Measurements from ENCODE around the gene VSIG8.
A peak's percentile ranks its signal among the peaks of the same experiment; 100 is the strongest.

VSIG8 gene

DNA sequence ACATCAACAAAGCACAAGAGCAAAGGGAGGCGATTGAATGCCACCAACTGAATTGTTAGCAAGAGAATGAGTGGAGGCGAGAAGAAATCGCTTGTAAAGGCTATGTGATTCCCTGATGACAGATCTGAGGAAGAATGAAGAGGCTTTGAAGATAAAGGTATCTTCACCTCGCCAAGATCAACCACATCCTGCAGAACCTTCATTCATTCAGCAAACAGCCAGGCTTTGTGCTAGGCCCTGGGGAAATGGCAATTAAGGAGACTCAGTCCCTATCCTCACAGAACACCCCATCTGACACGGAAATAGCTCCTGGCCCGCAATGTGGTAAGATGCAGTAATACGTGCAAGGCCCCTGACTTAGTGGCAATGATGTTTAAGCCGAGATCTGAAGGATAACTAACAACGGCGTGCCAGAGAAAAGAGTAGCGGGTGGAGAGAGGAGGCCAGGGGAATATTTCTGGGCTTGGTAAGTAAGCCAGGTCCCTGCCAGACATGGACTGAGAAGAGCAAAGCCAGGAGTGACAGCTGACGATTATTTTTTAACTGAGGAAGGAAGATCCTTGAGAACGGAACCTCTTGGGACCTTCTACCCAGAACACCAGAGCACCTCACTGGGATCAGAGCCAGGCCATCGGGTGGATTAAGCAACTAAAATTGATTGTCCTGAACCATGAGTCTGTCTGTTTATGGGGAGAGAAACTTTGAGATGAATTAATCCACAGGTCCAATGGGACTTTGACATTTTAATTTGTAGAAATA lies 4.6 kb upstream of the VSIG8 start:
- Histone ChIP-seq H3K36me3 (ENCODE audit: control insufficient read depth, insufficient read depth, low read length) (no peaks in the 10 kb centered on the region), H3K4me3 (ENCODE audit: low read depth, low read length) (no peak overlapping the region), H3K4me1 (ENCODE audit: control insufficient read depth, insufficient read depth, low read length) (peaks cover 2% of the 10 kb centered on the region), H3K9me3 (ENCODE audit: control insufficient read depth, insufficient read depth, low read length) (no peaks in the 10 kb centered on the region), H3K27me3 (ENCODE audit: control insufficient read depth, insufficient read depth, low read length) (peaks cover 3% of the 10 kb centered on the region), H3K9ac (ENCODE audit: low read depth, low read length) (no peak overlapping the region)

DNA sequence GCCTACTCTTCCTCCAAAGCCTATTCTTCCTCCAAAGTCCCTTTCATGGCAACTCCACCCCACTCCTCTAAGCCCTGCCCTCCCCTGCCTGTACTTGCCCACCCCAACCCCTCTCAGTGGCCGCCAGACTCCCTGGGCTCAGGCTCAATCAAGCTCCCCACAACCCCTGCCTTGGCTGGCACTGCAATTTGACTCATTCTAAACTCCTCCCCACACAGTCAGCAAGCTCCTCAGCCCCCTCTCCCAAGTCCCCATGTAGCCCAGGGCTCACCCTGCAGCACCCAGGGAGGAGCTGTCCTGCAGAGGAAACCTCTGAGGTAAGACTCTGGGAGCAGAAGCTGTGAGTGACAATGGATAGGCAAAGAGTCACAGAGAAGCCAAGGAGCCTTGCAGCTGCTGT lies 3.6 kb upstream of the VSIG8 start:
- Histone ChIP-seq H3K9ac (ENCODE audit: low read depth, low read length) (no peak overlapping the region), H3K4me3 (ENCODE audit: low read depth, low read length) (no peak overlapping the region), H3K36me3 (ENCODE audit: control insufficient read depth, insufficient read depth, low read length) (no peaks in the 10 kb centered on the region), H3K27me3 (ENCODE audit: control insufficient read depth, insufficient read depth, low read length) (peaks cover 3% of the 10 kb centered on the region), H3K9me3 (ENCODE audit: control insufficient read depth, insufficient read depth, low read length) (no peaks in the 10 kb centered on the region), H3K4me1 (ENCODE audit: control insufficient read depth, insufficient read depth, low read length) (peaks cover 2% of the 10 kb centered on the region)

DNA sequence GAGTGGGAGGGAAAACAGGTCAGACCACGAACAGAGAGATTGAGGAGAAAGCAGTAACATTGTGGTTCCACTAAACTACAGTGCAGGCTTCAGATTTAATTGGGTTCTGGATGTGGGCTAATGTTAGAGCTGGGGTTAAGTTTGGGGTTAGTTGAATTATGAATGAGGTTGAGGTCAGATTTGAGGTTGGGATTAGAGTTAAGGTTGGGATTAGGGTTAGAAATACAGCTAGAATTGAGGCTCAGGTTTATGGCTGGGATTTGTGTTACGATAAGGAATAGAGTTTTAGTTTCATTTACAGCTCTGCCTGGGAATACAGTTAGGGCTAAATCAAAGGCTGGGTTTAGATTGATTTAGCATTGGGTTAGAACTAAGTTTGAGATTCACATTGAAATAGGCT lies 1.8 kb upstream of the VSIG8 start:
- no peak overlapping the region for H3K4me3 ChIP-seq (ENCODE audit: low read depth, low read length)

DNA sequence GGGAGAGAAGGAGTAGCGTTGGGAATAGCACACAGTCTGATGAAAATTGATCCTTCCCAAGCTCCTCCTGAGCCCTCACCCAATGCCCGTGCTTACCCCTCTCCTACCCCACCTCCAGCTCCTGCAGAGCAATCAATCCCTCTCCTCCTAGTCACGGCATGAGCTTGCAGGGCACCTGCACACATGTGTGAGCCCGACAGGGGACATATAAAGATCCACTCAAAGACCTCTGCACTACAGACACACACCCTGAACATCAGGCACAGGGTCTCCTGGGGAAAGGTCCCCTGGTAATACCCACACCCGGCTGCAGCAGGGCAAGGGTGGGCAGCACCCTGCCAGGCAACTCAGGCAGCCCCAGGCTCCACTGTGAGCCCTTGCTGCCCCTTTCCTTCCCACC lies 426 bp downstream of the VSIG8 start:
- Histone ChIP-seq H3K36me3 (ENCODE audit: control insufficient read depth, insufficient read depth, low read length) (no peaks in the 10 kb centered on the region), H3K9me3 (ENCODE audit: control insufficient read depth, insufficient read depth, low read length) (no peaks in the 10 kb centered on the region), H3K4me3 (ENCODE audit: low read depth, low read length) (no peak overlapping the region), H3K9ac (ENCODE audit: low read depth, low read length) (no peak overlapping the region), H3K27me3 (ENCODE audit: control insufficient read depth, insufficient read depth, low read length) (peaks cover 9% of the 10 kb centered on the region), H3K4me1 (ENCODE audit: control insufficient read depth, insufficient read depth, low read length) (no peaks in the 10 kb centered on the region)

More for the DNA sequence above, 1.8 kb upstream of the VSIG8 start:
- Histone ChIP-seq H3K9ac (ENCODE audit: low read depth, low read length) (no peak overlapping the region), H3K4me1 (ENCODE audit: control insufficient read depth, insufficient read depth, low read length) (peaks cover 2% of the 10 kb centered on the region), H3K27me3 (ENCODE audit: control insufficient read depth, insufficient read depth, low read length) (peaks cover 3% of the 10 kb centered on the region), H3K36me3 (ENCODE audit: control insufficient read depth, insufficient read depth, low read length) (no peaks in the 10 kb centered on the region), H3K9me3 (ENCODE audit: control insufficient read depth, insufficient read depth, low read length) (no peaks in the 10 kb centered on the region)

DNA sequence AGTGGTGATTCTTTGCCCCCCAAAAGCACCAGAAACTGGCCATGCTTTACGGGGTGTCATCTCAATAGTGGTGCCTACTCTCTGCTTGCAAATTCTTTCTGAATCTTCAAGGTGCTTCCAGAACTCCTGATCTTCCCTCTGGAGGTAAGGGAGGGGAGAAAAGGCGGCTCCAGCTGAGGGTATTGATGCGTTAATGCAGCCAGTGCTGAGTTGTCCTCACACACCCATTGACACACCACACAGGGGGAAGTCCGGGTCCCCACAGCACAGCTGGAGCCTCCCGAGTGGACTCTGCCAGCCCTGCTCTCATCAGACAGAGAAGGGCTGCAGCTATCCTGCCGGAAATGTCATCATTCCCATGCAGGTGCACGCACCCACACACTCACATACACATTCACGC lies 1.2 kb downstream of the VSIG8 start:
- no peaks in the 10 kb centered on the region for H3K4me1 ChIP-seq (ENCODE audit: control insufficient read depth, insufficient read depth, low read length)
- no peak overlapping the region for H3K9ac ChIP-seq (ENCODE audit: low read depth, low read length)
- H3K9me3 ChIP-seq (ENCODE audit: control insufficient read depth, insufficient read depth, low read length): no peaks in the 10 kb centered on the region
- peaks cover 13% of the 10 kb centered on the region for H3K27me3 ChIP-seq (ENCODE audit: control insufficient read depth, insufficient read depth, low read length)
- H3K36me3 ChIP-seq (ENCODE audit: control insufficient read depth, insufficient read depth, low read length): no peaks in the 10 kb centered on the region
- no peak overlapping the region for H3K4me3 ChIP-seq (ENCODE audit: low read depth, low read length)

DNA sequence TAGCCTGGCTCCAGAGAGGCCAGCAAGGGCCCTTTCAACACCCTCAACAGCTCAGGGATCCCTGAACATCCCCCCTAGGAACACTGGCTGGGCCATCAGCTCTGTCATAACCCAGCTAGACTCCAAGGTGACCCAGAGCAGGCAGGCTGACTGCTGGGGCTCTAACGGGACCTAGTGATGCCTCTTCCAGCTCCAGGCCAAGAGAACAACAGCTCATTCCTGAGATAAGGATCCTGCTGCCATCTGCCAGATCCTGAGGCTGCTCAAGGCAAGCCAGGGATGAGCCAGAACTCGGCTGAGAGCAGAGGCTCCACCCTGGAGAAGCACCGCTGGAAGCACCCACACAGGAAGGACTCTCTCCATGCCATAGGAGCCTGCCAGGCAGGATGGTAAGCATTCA lies 2.0 kb downstream of the VSIG8 start:
- H3K36me3 ChIP-seq (ENCODE audit: control insufficient read depth, insufficient read depth, low read length): no peaks in the 10 kb centered on the region

DNA sequence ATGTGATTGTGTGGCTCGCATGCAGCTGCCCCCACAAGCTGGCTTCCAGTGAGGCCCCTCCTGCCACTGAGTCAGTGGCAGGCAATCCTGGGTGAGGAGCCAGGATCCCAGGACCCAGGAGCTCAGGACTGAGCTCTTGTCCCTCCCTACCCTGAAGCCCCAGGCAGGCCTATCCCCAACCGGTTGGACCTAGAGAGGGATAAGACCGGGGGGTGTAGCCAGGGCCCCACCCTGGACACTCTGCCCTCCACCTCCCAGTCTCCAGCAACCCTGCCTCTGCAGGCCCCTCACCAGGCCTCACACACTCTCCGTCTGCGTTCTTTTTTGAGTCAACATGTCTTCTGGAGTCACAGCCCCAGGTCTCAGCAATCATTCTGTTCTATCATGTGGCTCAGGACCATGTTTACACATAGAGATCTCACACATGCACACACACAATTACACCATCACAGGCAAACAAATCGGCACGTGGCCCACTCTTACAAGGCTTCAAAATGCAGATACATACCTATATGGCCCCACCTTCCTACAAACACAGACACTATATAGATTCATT lies 2.6 kb downstream of the VSIG8 start:
- Histone ChIP-seq H3K27me3 (ENCODE audit: control insufficient read depth, insufficient read depth, low read length) (peaks cover 25% of the 10 kb centered on the region), H3K9me3 (ENCODE audit: control insufficient read depth, insufficient read depth, low read length) (no peaks in the 10 kb centered on the region), H3K4me3 (ENCODE audit: low read depth, low read length) (no peak overlapping the region), H3K4me1 (ENCODE audit: control insufficient read depth, insufficient read depth, low read length) (no peaks in the 10 kb centered on the region), H3K9ac (ENCODE audit: low read depth, low read length) (no peak overlapping the region), H3K36me3 (ENCODE audit: control insufficient read depth, insufficient read depth, low read length) (no peaks in the 10 kb centered on the region)

More for the DNA sequence above, 2.0 kb downstream of the VSIG8 start:
- H3K27me3 ChIP-seq (ENCODE audit: control insufficient read depth, insufficient read depth, low read length): peaks cover 19% of the 10 kb centered on the region
- no peak overlapping the region for H3K9ac ChIP-seq (ENCODE audit: low read depth, low read length)
- no peaks in the 10 kb centered on the region for H3K9me3 ChIP-seq (ENCODE audit: control insufficient read depth, insufficient read depth, low read length)
- no peak overlapping the region for H3K4me3 ChIP-seq (ENCODE audit: low read depth, low read length)
- no peaks in the 10 kb centered on the region for H3K4me1 ChIP-seq (ENCODE audit: control insufficient read depth, insufficient read depth, low read length)

DNA sequence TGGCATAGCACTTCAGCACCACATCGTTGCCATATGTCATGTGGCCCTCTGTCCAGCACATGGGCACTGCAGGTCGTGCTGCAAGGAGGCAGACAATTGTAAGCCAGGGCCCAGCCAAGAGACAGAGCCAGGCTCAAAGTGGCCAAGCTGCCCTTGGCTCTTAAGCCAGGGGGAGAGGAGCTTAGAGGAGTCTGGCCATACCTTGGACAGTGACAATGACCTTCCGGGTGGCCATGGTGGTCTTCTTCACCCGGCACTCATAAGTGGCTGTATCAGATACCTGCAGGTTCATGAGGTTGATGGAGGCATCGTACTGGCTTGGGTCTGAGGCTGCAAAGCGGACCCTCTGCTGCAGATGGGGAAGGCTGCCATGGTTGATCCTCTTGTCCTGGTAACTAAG lies 4.6 kb downstream of the VSIG8 start:
- Histone ChIP-seq H3K9ac (ENCODE audit: low read depth, low read length) (no peak overlapping the region), H3K9me3 (ENCODE audit: control insufficient read depth, insufficient read depth, low read length) (no peaks in the 10 kb centered on the region), H3K4me1 (ENCODE audit: control insufficient read depth, insufficient read depth, low read length) (peaks cover 3% of the 10 kb centered on the region), H3K4me3 (ENCODE audit: low read depth, low read length) (no peak overlapping the region), H3K27me3 (ENCODE audit: control insufficient read depth, insufficient read depth, low read length) (peaks cover 33% of the 10 kb centered on the region), H3K36me3 (ENCODE audit: control insufficient read depth, insufficient read depth, low read length) (no peaks in the 10 kb centered on the region)

DNA sequence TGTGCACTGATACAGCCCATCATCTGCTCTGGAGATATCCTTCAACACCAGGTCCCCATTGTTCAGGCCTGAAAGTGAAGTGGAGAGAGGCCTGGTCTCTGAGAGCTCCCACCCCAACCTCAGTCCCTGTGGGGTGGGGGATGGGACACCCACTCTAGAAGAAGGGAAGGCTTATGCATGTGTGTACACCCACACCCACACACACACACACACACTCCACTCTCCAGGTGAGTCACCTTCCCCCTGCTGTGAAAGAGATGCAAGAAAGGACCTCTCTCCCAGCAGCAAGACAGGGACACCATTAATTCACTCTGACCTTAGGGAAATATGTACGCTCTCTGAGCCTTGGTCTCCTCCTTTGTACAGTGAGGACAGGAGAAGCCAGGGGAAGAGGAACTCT lies 5.9 kb downstream of the VSIG8 start:
- no peaks in the 10 kb centered on the region for H3K36me3 ChIP-seq (ENCODE audit: control insufficient read depth, insufficient read depth, low read length)
- no peak overlapping the region for H3K4me3 ChIP-seq (ENCODE audit: low read depth, low read length)
- H3K4me1 ChIP-seq (ENCODE audit: control insufficient read depth, insufficient read depth, low read length): peaks cover 3% of the 10 kb centered on the region
- no peak overlapping the region for H3K9ac ChIP-seq (ENCODE audit: low read depth, low read length)
- no peaks in the 10 kb centered on the region for H3K9me3 ChIP-seq (ENCODE audit: control insufficient read depth, insufficient read depth, low read length)
- peaks cover 33% of the 10 kb centered on the region for H3K27me3 ChIP-seq (ENCODE audit: control insufficient read depth, insufficient read depth, low read length)

DNA sequence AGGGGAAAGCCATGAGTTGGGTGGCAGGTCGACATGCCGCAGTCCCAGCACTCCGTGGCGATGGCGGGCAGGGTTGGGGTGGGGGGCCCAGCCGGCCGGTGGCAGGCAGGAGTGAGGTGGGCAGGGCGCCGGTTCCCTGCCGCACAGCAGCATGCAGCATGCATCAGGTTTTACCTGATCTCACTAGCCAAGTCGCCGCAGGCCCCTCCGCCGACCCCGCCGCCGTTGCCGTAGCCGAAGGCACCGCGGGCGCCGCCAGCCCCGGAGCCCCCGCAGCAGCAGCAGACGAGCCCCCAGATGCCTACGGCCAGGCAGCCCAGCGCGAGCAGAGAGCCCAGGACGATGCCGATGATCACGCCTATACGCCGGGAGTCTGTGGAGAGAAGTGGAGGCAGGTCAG lies 6.7 kb downstream of the VSIG8 start:
- H3K4me3 ChIP-seq (ENCODE audit: low read depth, low read length): no peak overlapping the region
- H3K9me3 ChIP-seq (ENCODE audit: control insufficient read depth, insufficient read depth, low read length): no peaks in the 10 kb centered on the region
- H3K9ac ChIP-seq (ENCODE audit: low read depth, low read length): no peak overlapping the region
- no peaks in the 10 kb centered on the region for H3K36me3 ChIP-seq (ENCODE audit: control insufficient read depth, insufficient read depth, low read length)
- peaks cover 33% of the 10 kb centered on the region for H3K27me3 ChIP-seq (ENCODE audit: control insufficient read depth, insufficient read depth, low read length)
- peaks cover 3% of the 10 kb centered on the region for H3K4me1 ChIP-seq (ENCODE audit: control insufficient read depth, insufficient read depth, low read length)

DNA sequence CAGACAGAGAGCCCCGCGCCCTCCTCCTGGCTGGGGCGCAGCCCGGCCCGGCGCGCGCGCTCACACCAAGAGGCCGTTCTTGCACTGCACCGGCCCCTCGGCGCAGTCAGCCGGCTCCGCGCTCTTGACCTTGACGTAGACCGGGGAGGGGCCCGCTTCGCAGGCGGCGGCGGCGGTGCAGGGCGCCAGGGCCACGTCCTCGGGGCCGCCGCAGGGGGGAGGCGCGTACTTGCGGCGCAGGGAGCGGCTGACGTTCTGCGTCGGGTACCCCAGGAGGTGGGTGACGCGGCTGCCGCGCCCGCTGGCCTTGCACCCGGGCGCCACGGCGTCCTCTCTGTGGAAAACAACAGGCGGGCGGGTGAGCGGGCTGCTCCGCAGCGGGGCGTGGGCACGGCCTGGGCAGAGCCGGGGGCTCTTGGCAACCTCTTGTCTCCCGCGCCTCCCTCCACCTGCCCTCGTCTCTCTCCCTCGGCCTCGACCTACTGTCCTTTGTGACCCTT lies 7.7 kb downstream of the VSIG8 start:
- H3K4me3 ChIP-seq (ENCODE audit: low read depth, low read length): peak overlapping the region; percentile 68
- peaks cover 3% of the 10 kb centered on the region for H3K4me1 ChIP-seq (ENCODE audit: control insufficient read depth, insufficient read depth, low read length)
- peak overlapping the region; percentile 12 for H3K9ac ChIP-seq (ENCODE audit: low read depth, low read length)
- H3K9me3 ChIP-seq (ENCODE audit: control insufficient read depth, insufficient read depth, low read length): no peaks in the 10 kb centered on the region
- peaks cover 33% of the 10 kb centered on the region for H3K27me3 ChIP-seq (ENCODE audit: control insufficient read depth, insufficient read depth, low read length)
- H3K36me3 ChIP-seq (ENCODE audit: control insufficient read depth, insufficient read depth, low read length): no peaks in the 10 kb centered on the region

DNA sequence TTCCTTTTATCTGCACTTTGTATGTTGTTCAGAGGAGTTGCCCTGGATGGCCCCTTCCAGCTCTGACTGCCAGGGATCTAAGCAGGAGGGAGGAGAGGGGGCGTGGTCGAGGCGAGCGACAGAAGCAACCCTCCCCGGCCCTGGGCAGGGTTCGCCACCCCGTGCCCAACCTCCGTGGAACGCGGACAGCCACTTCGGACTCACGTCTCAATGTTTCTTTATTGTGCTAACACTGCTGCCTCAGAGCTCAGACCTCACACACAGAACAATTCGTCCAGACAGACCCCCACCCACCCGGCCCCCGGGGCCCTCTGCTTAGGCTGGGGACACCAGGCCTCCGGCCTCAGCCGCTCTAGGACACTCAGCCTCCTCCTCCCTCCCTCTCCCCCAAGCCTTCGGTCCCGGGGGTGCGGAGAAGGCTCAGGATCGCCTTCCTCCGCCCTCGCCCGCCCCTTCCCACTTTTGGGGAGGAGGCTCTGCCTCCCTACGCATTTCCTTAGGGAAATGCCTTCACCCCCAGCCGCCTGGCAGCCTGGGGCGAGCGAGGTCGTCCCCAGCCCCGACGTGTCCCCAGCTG lies 8.3 kb downstream of the VSIG8 start:
- Histone ChIP-seq H3K9ac (ENCODE audit: low read depth, low read length) (peak overlapping the region; percentile 12), H3K27me3 (ENCODE audit: control insufficient read depth, insufficient read depth, low read length) (peaks cover 33% of the 10 kb centered on the region), H3K36me3 (ENCODE audit: control insufficient read depth, insufficient read depth, low read length) (no peaks in the 10 kb centered on the region), H3K4me3 (ENCODE audit: low read depth, low read length) (peak overlapping the region; percentile 68), H3K9me3 (ENCODE audit: control insufficient read depth, insufficient read depth, low read length) (no peaks in the 10 kb centered on the region), H3K4me1 (ENCODE audit: control insufficient read depth, insufficient read depth, low read length) (peaks cover 3% of the 10 kb centered on the region)

All from iPS-15b (cell line).